Activated naive CD8-positive, alpha-beta T cell (primary cell): ENCODE results near the gene HDAC7.
"Not testable (repeated sequence)": the region's sequence is repeated elsewhere in the genome, so short reads cannot be mapped to it uniquely, and the experiment has no call there.

Source experiments
- H3K27ac Mint-ChIP-seq: one replicate; pipeline ENCODE4 v1.8.0; 2021; ENCODE audit warnings: mixed read lengths
- H3K27me3 Mint-ChIP-seq: one replicate; pipeline ENCODE4 v1.8.0; 2021; ENCODE audit warnings: mixed read lengths
- H3K36me3 Mint-ChIP-seq: one replicate; pipeline ENCODE4 v1.8.0; 2021; ENCODE audit warnings: mixed read lengths
- H3K4me1 Mint-ChIP-seq: one replicate; pipeline ENCODE4 v1.8.0; 2021; ENCODE audit warnings: low read depth, mixed read lengths
- H3K4me3 Mint-ChIP-seq: one replicate; pipeline ENCODE4 v1.8.0; 2021; ENCODE audit warnings: mild to moderate bottlenecking, mixed read lengths
- H3K9me3 Mint-ChIP-seq: one replicate; pipeline ENCODE4 v1.8.0; 2021; ENCODE audit warnings: low read depth, mixed read lengths

HDAC7 gene

DNA sequence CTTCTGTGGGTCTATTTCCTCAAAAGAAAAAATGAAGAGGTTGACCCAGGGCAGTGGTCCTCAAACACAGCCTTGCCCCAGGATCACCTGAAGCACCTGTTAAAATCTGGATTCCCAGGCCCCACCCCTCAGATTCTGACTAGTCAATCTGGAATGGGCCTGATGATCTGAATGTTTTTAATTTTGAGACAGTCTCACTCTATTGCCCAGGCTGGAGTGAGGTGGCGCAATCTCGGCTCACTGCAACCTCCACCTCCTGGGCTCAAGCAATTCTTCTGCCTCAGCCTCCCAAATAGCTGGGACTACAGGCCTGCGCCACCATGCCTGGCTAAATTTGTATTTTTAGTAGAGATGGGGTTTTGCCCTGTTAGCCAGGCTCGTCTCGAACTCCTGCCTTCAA, 4.3 kb downstream of the HDAC7 start:
- H3K4me1 Mint-ChIP-seq, result peaks cover 78% of the 10 kb centered on the region
- H3K4me3 Mint-ChIP-seq, result peak overlapping the region; percentile 94
- not testable (repeated sequence) for H3K9me3 Mint-ChIP-seq, H3K27me3 Mint-ChIP-seq
- H3K36me3 Mint-ChIP-seq, result peaks cover 15% of the 10 kb centered on the region
- peak overlapping the region; percentile 99 for H3K27ac Mint-ChIP-seq

DNA sequence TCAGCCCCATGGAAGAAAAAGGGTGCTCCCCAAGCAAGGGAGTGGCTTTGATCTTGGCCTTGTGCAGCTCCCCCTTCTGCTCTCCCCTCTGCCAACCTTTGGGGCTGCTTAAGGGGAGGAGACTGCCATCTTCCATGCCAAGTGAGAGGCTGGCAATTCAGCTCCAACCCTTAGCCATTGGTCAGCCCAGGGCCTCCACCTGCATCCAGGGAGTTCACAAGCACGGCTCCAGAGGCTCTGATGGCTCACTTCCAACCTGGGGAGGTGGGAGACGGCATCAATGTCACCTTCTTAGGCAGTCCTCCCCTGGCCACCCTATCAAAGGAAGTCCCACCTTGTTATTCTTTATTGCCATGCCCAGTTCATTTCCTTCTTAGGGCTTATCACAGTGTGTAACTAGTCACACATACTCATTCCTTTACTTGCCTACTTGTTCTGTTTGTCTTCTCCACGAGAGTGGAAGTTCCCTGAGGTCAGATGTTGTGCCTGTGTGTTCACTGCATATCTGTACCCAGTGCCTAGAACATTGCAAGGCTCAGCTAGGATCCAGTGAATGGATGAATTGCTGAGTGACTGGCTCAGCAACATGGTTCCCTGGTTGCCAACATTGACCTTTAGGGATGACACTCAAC, 5.0 kb downstream of the HDAC7 start:
- Mint-ChIP-seq H3K36me3 (peaks cover 15% of the 10 kb centered on the region), H3K27me3 (no peaks in the 10 kb centered on the region), H3K9me3 (no peaks in the 10 kb centered on the region), H3K4me1 (peaks cover 82% of the 10 kb centered on the region), H3K27ac (peak overlapping the region; percentile 99), H3K4me3 (peak overlapping the region; percentile 94)

DNA sequence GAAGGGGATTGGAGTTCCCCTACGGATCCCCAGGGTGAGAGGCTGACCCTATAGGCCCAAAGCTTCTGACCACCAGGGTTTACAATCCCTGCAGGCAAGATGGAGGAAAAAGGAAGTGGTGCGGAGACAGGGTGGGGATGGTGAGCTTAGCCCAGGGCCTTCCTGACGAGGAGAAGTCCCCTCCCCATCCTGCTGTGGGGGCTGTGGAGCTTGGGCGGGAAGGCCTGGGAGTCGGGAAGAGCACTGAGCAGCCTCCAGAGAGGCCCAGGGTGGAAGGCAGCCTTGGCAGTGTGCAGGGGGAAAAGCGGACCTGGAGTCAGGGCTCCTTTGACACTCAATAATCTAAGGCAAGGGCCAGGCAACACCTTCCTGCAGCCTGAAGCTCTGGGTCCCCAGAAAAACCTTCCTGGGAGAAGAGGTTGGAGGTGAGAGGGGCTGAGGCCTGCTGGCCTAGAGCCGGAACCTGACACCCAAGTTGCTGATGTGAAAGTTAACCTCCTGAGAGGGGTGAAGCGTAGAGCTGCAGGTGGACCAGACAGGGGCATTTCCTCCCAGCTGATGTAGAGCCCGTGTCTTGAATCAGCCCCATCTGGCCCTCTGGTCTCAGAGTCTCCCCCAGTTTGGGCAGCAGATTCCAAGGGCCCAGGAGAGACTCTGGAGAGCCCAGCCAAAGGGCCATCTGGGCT, 6.0 kb downstream of the HDAC7 start:
- peaks cover 15% of the 10 kb centered on the region for H3K36me3 Mint-ChIP-seq
- H3K27me3 Mint-ChIP-seq, result no peaks in the 10 kb centered on the region
- H3K4me3 Mint-ChIP-seq, result peak overlapping the region; percentile 94
- no peaks in the 10 kb centered on the region for H3K9me3 Mint-ChIP-seq
- peaks cover 89% of the 10 kb centered on the region for H3K4me1 Mint-ChIP-seq
- peak overlapping the region; percentile 99 for H3K27ac Mint-ChIP-seq

DNA sequence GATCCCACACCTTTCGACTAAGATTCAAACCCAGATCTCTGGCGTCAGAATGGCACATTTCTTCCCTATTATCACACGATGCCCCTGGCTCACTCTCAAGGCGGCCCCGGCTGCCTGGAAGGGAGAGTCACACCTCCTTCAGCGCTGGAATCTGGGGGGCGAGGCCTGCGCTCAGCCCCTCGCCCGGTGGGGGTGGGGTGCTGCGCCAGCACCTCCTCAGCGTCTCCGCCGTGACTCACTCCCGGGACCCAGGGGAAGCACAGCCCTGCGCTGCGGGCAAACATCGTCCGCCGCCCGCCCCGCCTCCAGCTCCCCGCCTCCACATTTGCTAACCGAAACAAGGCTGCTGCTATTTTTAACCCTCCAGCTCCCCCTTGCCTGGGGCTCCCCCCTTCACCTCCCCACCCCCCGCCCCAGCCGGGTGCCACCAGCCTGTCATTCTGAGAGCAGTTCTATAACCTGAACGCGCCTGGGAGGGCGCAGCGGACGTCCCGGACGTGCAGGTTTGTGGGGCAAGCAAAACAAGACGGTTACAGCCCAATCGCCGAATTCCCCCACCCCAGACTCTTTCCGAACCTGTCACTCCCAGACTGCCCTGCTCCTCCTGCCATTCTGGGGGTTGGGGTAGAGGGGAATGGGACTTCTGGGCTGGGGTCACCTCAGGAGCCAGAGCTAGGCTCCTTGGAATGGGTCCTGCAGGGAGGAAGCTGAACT, 6.7 kb downstream of the HDAC7 start:
- H3K27ac Mint-ChIP-seq, result peak overlapping the region; percentile 99
- H3K27me3 Mint-ChIP-seq, result no peaks in the 10 kb centered on the region
- no peaks in the 10 kb centered on the region for H3K9me3 Mint-ChIP-seq
- H3K4me3 Mint-ChIP-seq, result peak overlapping the region; percentile 94
- peaks cover 93% of the 10 kb centered on the region for H3K4me1 Mint-ChIP-seq
- H3K36me3 Mint-ChIP-seq, result peaks cover 15% of the 10 kb centered on the region

DNA sequence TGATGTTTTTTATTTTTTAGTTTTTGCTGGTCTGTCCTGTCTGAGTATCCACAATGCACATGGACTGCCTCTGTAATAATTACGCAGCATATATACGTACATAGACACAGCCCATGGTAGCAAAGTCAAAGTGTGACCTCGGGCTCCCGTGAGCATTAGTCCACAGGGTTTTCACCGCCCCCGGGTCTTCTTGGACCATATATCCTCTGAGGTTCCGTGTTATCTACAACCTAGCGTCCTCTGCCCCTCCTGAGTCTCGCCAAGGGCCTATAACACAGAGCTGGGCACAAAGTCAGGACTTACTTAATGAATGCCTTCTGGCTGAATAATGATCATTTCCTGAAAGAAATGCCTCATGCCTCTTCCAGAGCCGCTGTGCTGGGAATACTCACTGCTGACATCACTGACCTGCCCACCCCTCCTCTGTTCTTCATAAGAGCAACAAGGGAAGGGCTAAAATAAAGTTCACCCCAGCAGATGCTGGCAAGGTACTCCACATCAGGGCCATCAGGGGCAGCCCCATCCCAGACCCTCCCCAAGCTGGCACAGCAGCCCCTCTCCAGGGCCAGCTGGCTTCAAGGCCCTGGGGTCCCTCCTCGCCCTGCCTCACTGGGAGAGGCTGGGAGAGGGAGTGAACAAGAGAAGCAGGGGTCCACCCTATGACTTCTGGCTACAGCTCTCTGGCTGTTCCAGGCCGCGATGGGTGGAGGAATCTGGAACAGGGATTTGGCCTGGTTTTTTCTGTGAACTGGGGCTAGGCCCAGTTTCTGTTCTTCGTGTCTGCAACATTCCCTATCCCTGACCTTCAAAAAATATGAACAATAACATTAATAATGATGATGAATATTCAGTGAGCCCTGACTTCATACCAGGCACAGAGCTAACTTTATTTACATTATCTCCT, 7.9 kb downstream of the HDAC7 start:
- Mint-ChIP-seq H3K9me3 (no peaks in the 10 kb centered on the region), H3K4me3 (peak overlapping the region; percentile 94), H3K27ac (peak overlapping the region; percentile 99), H3K36me3 (peaks cover 14% of the 10 kb centered on the region), H3K27me3 (no peaks in the 10 kb centered on the region), H3K4me1 (peaks cover 95% of the 10 kb centered on the region)

DNA sequence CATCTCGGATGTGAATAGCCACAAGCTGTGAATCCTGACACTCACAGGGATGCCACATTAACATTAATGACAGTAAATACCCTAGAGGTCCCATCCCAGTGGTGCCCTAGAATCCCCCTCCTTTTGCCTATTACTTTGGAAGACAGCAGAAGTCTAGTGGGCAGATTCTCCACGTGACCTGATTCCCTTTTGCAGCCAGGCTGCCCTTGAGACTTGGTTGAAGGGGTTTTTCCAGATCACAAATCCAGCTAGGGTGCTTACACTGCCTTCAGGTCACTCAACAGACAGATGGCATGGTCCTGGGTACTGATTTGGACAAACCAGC, 8.7 kb downstream of the HDAC7 start:
- no peaks in the 10 kb centered on the region for H3K27me3 Mint-ChIP-seq
- peaks cover 14% of the 10 kb centered on the region for H3K36me3 Mint-ChIP-seq
- H3K4me1 Mint-ChIP-seq, result peaks cover 95% of the 10 kb centered on the region
- no peaks in the 10 kb centered on the region for H3K9me3 Mint-ChIP-seq
- H3K27ac Mint-ChIP-seq, result peak overlapping the region; percentile 99
- H3K4me3 Mint-ChIP-seq, result peak overlapping the region; percentile 87

DNA sequence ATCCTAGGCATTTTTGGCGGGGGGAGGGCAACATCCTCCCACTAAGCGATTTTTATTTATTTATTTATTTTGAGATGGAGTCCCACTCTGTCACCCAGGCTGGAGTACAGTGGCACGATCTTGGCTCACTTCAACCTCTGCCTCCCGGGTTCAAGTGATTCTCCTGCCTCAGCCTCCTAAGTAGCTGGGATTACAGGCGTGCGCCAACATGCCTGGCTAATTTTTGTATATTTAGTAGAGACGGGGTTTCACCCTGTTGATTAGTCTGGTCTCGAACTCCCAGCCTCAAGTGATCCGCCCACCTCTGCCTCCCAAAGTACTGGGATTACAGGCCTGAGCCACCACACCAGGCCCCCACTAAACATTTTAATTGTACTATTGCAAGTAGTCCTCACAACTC, 10.2 kb downstream of the HDAC7 start:
- H3K4me1 Mint-ChIP-seq, result peaks cover 95% of the 10 kb centered on the region
- H3K4me3 Mint-ChIP-seq, result peak overlapping the region; percentile 87
- H3K27me3 Mint-ChIP-seq, H3K9me3 Mint-ChIP-seq: not testable (repeated sequence)
- H3K36me3 Mint-ChIP-seq, result peaks cover 10% of the 10 kb centered on the region
- H3K27ac Mint-ChIP-seq, result peak overlapping the region; percentile 99

DNA sequence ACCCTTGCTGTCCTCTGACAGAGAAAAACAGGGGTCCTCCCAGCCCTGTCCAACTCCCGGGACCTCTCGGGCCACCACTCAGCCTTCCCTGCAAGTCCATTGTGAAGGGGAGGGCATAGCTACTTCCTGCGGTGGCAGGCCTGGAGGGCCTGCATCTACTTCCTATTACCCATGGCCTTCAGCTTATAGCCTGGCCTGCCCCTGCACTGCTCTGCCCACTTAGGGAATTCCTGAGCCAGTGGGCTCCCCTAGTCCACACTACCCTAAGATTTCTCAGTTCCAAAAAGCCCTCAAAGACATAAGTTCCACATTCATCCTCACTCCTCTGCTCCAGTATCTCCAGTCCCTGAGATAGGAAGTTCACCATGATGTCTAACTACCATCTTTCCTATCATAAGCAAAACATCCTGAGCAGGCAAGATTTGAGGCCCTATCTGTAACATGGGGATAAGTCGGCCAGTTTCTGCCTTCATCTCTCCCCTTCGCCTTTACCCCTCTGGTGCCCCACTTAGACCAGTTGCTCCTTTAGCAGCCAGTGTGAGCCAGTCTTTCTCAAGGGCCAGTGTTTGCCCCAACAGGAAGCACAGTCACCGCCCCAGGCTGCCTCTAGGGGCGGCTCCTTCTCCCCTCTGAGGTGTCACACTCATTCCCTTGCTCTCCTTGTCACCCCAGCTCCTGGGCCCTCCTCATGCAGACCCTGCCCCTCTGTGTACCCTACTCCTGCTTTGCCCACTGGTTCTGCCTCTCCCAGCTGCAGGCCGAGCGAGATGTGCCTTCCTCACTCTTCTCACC, 10.9 kb downstream of the HDAC7 start:
- Mint-ChIP-seq H3K9me3 (no peaks in the 10 kb centered on the region), H3K4me1 (peaks cover 95% of the 10 kb centered on the region), H3K27me3 (no peaks in the 10 kb centered on the region), H3K27ac (peak overlapping the region; percentile 86), H3K4me3 (peak overlapping the region; percentile 74), H3K36me3 (peaks cover 6% of the 10 kb centered on the region)

DNA sequence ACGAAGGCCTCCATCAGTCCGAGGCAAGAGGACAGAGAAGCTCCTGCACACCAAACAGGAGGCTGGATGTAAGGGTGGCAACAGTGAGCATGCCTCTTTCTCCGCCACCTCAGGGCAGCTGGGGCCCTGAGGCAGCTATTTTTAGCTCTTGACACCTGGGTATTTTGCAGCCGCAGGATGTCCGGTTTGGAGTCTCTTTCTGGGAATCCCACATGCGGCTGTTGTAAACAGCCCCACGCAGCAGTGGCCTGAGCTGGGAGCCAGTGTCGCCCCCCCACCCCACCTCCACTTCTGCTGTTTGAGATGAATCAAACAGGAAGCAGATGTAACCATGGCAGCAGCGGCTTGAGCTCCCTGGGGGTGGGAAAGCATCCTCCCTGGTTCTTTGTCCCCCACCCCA, 11.7 kb downstream of the HDAC7 start:
- no peaks in the 10 kb centered on the region for H3K9me3 Mint-ChIP-seq
- peaks cover 6% of the 10 kb centered on the region for H3K36me3 Mint-ChIP-seq
- peak overlapping the region; percentile 86 for H3K27ac Mint-ChIP-seq

DNA sequence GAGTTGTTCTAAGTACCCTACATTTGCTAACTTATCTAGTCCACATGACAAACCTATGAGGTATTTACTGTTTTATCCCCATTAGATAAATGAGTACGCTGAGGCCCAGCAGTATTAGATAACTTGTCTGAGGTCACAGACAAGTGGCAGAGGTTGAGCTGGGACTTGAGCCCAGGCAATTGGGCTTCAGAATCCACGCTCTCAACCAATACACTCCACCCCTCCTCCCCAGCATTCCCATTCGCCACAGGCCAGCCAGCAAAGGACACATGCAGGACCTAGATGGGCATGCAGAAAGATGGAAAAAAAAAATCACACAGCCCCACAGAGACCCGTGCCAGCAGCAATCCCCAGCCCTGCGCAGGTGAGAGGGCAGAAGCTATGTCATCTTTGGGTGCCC, 12.4 kb downstream of the HDAC7 start:
- Mint-ChIP-seq H3K9me3 (no peaks in the 10 kb centered on the region), H3K4me1 (peaks cover 97% of the 10 kb centered on the region), H3K27me3 (no peaks in the 10 kb centered on the region), H3K27ac (peak overlapping the region; percentile 86), H3K4me3 (peak overlapping the region; percentile 74), H3K36me3 (peaks cover 6% of the 10 kb centered on the region)

More for the DNA sequence above, 11.7 kb downstream of the HDAC7 start:
- Mint-ChIP-seq H3K4me3 (peak overlapping the region; percentile 74), H3K4me1 (peaks cover 95% of the 10 kb centered on the region), H3K27me3 (no peaks in the 10 kb centered on the region)

DNA sequence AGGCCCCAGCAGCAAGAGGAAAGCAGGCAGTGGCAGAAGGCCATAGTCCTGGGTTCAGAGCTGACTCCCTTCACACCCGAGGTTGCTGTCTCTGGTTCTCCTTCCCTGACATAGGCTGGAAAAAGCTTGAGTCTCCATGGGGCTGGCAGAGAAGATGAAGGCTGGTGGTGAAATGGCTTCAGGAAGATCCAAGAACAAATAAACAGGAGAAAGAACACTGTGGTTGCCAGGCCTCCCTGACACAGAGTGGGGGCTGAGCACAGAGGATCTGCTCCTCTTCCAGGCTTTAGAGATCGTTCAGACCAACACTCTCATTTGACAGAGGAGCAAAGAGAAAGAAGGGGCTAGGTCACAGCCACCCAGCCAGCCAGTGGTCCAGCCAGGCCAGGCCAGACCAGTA, 14.3 kb downstream of the HDAC7 start:
- Mint-ChIP-seq H3K4me3 (peak overlapping the region; percentile 60), H3K27me3 (no peaks in the 10 kb centered on the region), H3K27ac (peak overlapping the region; percentile 86)

DNA sequence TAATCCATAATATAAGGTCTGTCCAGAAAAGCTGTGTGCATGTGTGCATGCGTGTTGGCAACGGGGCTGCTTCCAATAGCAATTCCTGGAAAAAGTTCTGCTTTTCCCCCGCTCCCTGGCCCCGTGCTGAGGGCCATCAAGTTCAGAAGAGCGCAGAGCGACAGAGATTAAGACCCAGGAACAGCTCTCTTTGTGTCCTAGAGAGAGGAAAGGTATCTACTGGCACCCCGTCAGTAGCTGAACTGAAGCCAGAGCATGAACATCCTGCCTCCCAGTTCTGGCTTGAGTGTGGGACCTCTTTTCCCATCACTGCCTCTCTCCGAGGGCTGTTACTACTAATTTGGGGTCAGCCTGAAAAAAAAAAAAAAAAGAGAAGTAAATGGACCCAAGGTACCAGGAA, 15.5 kb downstream of the HDAC7 start:
- Mint-ChIP-seq H3K9me3 (no peaks in the 10 kb centered on the region), H3K4me3 (peak overlapping the region; percentile 78), H3K36me3 (peaks cover 6% of the 10 kb centered on the region), H3K4me1 (peaks cover 95% of the 10 kb centered on the region), H3K27ac (peak overlapping the region; percentile 91), H3K27me3 (no peaks in the 10 kb centered on the region)

More for the DNA sequence above, 14.3 kb downstream of the HDAC7 start:
- peaks cover 97% of the 10 kb centered on the region for H3K4me1 Mint-ChIP-seq
- H3K9me3 Mint-ChIP-seq, result no peaks in the 10 kb centered on the region
- H3K36me3 Mint-ChIP-seq, result peaks cover 6% of the 10 kb centered on the region

DNA sequence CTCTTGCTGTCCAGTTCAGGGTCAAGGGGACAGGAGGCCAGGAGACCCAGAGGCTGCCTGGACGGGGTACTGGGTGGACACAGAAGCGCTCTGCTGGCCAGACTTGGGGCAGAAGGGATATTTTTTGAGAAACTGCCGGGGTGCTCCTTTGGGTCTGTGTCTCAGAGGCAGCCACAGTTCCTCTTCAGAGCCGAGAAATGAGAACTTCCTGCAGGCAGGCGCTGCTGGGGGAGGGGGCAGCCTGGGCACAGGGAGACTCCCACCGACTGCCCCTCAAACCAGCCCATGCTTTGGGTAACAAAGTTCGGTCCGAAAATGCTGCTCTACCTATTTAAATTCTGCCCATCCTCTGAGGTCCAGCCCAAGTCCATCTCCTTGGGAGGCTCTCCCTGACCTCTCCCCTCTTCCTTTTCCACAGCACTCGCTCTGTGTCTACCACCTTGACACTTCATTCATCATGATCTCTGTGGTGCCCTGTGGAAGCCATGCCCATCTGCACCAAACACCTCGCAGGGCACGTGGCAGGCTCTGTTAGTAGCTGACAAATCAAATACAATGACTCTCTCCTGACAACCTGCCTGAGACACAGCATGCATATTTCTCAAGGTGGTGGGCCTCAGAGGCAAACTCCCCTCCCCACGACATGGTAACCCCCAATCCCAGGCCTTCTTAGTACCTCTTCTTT, 16.4 kb downstream of the HDAC7 start:
- peaks cover 92% of the 10 kb centered on the region for H3K4me1 Mint-ChIP-seq
- no peaks in the 10 kb centered on the region for H3K27me3 Mint-ChIP-seq
- H3K27ac Mint-ChIP-seq, result peak overlapping the region; percentile 91
- H3K36me3 Mint-ChIP-seq, result peaks cover 6% of the 10 kb centered on the region
- peak overlapping the region; percentile 78 for H3K4me3 Mint-ChIP-seq
- no peaks in the 10 kb centered on the region for H3K9me3 Mint-ChIP-seq
